GM12864 (cell line): ENCODE measurements around the gene CASS4.
"Not testable (repeated sequence)": the region's sequence is repeated elsewhere in the genome, so short reads cannot be mapped to it uniquely, and the experiment has no call there.

Experiments used
- DNase-seq: peaks from one replicate; pipeline ENCODE4 v3.0.0-alpha.2; 2011; ENCODE audit warnings: low read depth
- H3K4me3 ChIP-seq: 2 replicates; pipeline ENCODE4 v1.5.1; 2011; ENCODE audit warnings: mild to moderate bottlenecking, low read depth, low read length, control low read depth
- TF ChIP-seq, protein P1 (sequence below): IDR thresholded peaks from 2 replicates; pipeline ENCODE4 v1.5.1; 2011; ENCODE audit warnings: low read depth, mild to moderate bottlenecking, moderate library complexity, low read length, control low read depth, inconsistent platforms; ENCODE audit errors: missing control alignments

Gene CASS4

DNA sequence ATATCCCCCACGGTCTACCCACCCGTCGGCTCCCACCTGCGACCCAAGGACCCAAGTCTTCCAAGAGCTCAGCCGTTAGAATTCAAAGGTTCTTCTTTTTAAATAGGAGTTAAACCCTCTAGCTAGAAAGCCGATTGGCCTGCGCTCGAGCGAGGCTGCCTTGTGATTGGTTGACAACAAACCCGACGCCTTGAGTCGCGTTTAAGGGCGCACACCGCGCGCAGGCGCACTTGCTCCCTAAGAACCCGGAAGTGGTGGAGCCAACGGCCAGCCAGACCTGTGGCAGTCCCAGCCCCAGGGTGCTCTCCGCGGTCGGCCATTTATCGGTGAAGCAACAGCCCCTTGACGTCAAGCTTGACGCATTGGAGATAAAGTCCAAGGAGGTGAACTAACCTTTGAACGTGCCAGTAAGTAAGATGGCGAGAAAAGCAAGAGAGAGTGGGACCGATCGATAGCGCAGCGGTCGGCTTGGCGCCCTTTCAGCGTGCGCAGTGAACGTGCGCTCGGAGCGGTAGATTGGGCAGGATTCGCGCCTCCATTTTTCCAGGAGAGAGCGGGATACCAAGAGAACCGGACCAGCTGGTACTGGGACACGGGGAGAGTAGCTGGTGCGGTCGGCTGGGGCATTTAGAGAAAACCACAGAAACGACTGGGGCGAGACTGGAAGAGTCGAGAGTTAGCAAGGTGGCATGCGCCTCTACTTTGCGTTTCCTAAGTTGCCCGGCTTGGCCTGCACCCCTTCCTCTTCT, 19.8 kb upstream of the CASS4 start, which contains the start of the genes AURKA and CSTF1:
AURKA (minus strand) TSS at position 84 of the 749 bp plus-strand sequence. CDS start 4,018 bp downstream, outside the sequence.
CSTF1 (plus strand) TSS at position 514 of the 749 bp plus-strand sequence. CDS start 2,908 bp downstream, outside the sequence.
- TF ChIP-seq, protein P1, sequence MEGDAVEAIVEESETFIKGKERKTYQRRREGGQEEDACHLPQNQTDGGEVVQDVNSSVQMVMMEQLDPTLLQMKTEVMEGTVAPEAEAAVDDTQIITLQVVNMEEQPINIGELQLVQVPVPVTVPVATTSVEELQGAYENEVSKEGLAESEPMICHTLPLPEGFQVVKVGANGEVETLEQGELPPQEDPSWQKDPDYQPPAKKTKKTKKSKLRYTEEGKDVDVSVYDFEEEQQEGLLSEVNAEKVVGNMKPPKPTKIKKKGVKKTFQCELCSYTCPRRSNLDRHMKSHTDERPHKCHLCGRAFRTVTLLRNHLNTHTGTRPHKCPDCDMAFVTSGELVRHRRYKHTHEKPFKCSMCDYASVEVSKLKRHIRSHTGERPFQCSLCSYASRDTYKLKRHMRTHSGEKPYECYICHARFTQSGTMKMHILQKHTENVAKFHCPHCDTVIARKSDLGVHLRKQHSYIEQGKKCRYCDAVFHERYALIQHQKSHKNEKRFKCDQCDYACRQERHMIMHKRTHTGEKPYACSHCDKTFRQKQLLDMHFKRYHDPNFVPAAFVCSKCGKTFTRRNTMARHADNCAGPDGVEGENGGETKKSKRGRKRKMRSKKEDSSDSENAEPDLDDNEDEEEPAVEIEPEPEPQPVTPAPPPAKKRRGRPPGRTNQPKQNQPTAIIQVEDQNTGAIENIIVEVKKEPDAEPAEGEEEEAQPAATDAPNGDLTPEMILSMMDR: no peak
- DNase-seq: peak; percentile 99
- peak within 1 kb of the TSS; percentile 96 for H3K4me3 ChIP-seq

DNA sequence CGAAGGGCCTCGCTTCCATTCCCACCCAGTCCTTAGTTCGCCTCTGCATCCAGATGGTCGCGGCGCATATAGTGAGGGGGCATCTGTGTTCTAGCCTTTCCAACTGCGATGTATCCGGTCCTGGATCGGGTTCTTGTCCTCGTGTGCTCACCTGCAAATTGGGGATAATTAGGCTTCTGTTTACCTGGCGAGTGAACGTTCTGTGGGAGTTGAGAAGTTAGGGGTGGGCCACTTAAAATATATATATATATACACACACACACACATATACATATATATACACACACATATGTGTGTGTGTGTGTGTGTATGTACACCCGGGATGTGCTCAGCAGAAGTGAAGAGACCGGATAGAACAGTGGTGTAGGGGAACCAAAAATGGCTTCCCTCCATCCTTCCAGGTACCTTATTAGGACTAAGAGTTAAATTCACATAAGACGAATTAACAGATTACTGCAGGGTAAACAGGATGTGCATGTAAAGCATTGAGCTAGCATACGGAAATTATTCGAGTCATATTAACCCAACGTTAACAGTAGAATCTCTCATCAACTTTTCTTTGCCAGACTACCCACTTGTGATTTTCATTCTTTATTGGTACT, 19.1 kb upstream of the CASS4 start:
- TF ChIP-seq, protein P1: no peak
- DNase-seq: no peak
- peak overlapping the region; percentile 96 for H3K4me3 ChIP-seq

DNA sequence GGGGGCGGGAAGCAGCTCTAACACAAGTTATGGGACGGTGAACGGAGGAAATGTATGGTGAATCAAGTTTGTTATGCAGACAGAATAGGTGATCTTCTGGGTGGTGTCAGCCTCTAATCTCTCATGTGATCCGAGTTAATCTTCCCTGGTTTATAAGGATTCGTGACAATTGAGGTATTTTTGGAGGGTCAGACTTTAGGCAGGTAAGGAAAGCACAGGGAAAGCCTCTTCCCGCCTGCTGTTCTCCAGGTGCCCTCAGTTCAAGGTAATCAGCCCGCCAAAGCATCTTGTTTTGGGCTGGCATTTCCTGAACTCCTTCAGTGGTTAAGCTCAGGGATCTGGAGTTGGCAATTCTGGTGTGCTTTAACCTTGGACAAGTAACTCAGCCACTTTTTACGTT, 18.4 kb upstream of the CASS4 start:
- TF ChIP-seq, protein P1: no peak
- H3K4me3 ChIP-seq: peak overlapping the region; percentile 96
- DNase-seq: no peak

DNA sequence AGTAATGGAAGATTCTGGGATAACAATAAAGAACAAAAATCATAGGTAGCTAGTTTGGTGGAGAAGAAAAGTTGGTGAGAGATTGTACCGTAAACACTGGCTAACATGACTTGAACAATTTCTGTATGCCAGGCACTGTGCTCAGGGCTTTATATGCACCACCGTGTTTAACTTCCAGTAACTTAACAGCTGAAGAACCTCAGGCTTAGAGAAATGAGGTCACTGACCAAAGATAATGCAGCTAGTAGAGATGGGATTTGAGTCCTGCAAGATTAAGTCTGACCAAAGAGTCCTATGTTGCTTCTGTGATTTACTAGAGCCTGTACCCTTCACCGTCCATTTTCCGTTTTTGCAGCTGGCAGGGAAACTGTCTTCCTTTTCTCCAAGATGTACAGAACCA, 16.9 kb upstream of the CASS4 start:
- H3K4me3 ChIP-seq: no peak overlapping the region
- no peak for DNase-seq
- TF ChIP-seq, protein P1: no peak

DNA sequence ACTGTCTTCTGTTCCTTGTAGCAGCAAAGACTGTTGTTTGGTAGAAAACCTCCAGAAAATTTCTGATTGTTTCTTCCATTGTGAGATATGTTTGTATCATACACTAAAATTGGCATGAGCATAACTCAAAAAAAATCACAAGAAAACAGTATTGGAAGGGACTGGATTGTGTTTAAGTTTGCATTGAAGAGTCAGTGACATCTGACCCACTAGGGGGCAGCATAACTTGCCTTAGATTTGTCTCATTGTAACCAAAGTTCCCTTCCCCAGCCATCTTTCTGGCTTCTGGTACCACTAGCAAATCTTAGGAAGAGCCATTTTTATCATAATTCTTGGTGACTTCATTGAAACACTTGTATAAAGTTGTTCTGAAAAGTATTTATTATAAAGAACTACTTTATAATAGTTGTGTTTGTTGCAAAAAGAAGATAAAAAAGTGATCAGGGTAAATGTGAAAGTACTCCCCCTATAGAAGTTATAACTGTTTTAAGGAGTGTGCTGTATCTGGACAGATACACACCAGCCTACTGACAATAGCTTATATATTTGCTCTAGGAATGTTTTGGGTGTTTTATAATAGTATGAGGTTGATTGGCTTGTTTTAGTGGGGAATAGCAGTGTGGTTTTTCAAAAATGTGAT, 11.9 kb upstream of the CASS4 start:
- TF ChIP-seq, protein P1: peak; percentile 78
- no peak overlapping the region for H3K4me3 ChIP-seq
- DNase-seq: peak; percentile 31

DNA sequence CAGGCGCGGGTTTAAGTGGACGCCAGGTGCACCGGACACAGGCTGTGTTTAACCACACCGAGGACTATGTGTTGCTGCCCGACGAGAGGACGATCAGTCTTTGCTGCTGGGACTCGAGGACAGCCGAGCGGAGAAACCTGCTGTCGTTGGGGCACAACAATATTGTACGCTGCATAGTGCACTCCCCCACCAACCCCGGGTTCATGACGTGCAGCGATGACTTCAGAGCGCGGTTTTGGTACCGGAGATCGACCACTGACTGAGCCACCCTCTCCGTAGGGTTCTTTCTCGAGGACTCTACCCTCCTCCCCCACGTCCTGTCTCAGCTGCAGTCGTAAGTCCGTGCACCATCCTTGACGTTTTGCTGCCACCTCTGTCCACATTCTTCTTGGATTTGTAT, 8.6 kb upstream of the CASS4 start:
- no peak for DNase-seq

DNA sequence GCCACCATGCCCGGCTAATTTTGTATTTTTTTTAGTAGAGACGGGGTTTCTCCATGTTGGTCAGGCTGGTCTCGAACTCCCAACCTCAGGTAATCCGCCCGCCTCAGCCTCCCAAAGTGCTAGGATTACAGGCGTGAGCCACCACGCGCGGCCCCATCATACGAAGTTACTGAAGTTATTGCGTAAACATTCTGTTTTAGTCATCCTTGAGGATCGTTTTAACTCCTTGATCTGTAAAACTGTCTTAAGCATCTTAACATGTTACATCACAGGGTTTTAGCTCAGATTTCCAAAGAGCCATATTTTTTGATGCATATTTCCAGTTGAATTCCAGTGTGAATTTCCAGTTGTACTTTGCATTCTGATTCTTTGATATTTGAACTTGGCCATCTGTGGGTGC, 6.7 kb upstream of the CASS4 start:
- DNase-seq, H3K4me3 ChIP-seq: not testable (repeated sequence)

More for the DNA sequence above, 8.6 kb upstream of the CASS4 start:
- H3K4me3 ChIP-seq: no peak overlapping the region
- TF ChIP-seq, protein P1: no peak
